CD4-positive, alpha-beta T cell (primary cell): ENCODE results near the gene UBB. TPM values are rescaled to one million over a fixed set of nuclear protein-coding genes. Genes with fewer than 3 reads are reported as not detected.

Experiments used
- ATAC-seq: fragments of 200-7000 bp; cut with Tn5 transposase; one replicate; pipeline ENCODE4 v1.10.0; 2022; ENCODE audit warnings: mild to moderate bottlenecking; ENCODE audit not compliant: poor library complexity
- CTCF ChIA-PET: fragments of 350-600 bp; sonication (Branson Sonifier 250); formaldehyde crosslinking; loops from one replicate; lab custom pipeline; 2021; ENCODE audit warnings: antibody characterized with exemption, inconsistent platforms; lab: Charles Lee
- POLR2A ChIA-PET: fragments of 350-600 bp; sonication (Branson Sonifier 250); formaldehyde crosslinking; loops from one replicate; lab custom pipeline; 2021; ENCODE audit warnings: antibody characterized with exemption, inconsistent platforms; lab: Charles Lee
- DNase-seq, 14 experiments: peaks; one replicate each; pipeline ENCODE4 v3.0.0-alpha.2; 2013 to 2020; ENCODE audit warnings: mixed read lengths in 2 of 14
- H3K27ac ChIP-seq, 2 donors: one replicate each; pipeline versions ENCODE4 v1.5.1 to v1.7.0; 2013; ENCODE audit warnings: low read length in 2 of 2, low read depth in 1 of 2, mild to moderate bottlenecking in 1 of 2
- H3K27me3 ChIP-seq, 2 experiments: 1 replicate in 1 of 2; 2 replicates in 1 of 2; pipeline versions ENCODE4 v1.6.1 to v1.7.0; 2013; ENCODE audit warnings: low read length in 2 of 2, control low read depth in 1 of 2, mild to moderate bottlenecking in 1 of 2, moderate library complexity in 1 of 2; ENCODE audit not compliant: insufficient read depth in 2 of 2, control insufficient read depth in 1 of 2
- H3K36me3 ChIP-seq: one replicate; pipeline ENCODE4 v1.6.1; 2013; ENCODE audit warnings: low read length, control low read depth; ENCODE audit not compliant: insufficient read depth
- H3K4me1 ChIP-seq: one replicate; pipeline ENCODE4 v1.6.1; 2013; ENCODE audit warnings: low read length, control low read depth; ENCODE audit not compliant: insufficient read depth
- H3K4me3 ChIP-seq: one replicate; pipeline ENCODE4 v1.5.1; 2013; ENCODE audit warnings: mild to moderate bottlenecking, low read length, moderate library complexity
- H3K9me3 ChIP-seq, 2 experiments: 1 replicate in 1 of 2; 2 replicates in 1 of 2; pipeline versions ENCODE4 v1.6.1 to v1.7.0; 2013; ENCODE audit warnings: low read length in 2 of 2, mild to moderate bottlenecking in 2 of 2, control low read depth in 1 of 2, moderate library complexity in 1 of 2; ENCODE audit not compliant: control insufficient read depth in 1 of 2, insufficient read depth in 1 of 2
- H3K27ac Mint-ChIP-seq: one replicate; pipeline ENCODE4 v1.8.0; 2020; ENCODE audit warnings: mixed read lengths
- H3K27me3 Mint-ChIP-seq: one replicate; pipeline ENCODE4 v1.8.0; 2021; ENCODE audit warnings: mixed read lengths
- H3K36me3 Mint-ChIP-seq: one replicate; pipeline ENCODE4 v1.8.0; 2021; ENCODE audit warnings: low read depth, mixed read lengths
- H3K4me1 Mint-ChIP-seq: one replicate; pipeline ENCODE4 v1.8.0; 2021; ENCODE audit warnings: low read depth, mixed read lengths
- H3K4me3 Mint-ChIP-seq: one replicate; pipeline ENCODE4 v1.8.0; 2020; ENCODE audit warnings: mild to moderate bottlenecking, mixed read lengths
- H3K9me3 Mint-ChIP-seq: one replicate; pipeline ENCODE4 v1.8.0; 2020; ENCODE audit warnings: mixed read lengths
- intact Hi-C, 2 experiments: fragments of 100-400 bp; cut with DNase I in 1 of 2; cut with micrococcal nuclease in 1 of 2; formaldehyde crosslinking; loops; one replicate each; pipeline versions ENCODE4 v1.15.1 to v1.9.0; 2023 to 2025; cut with DNase I, micrococcal nuclease
- total RNA-seq, 174 experiments: library from RNA in 2 of 174; stranded (reverse) in 2 of 174; gene quantifications; one replicate each; pipeline ENCODE4 v1.2.3 and lab custom pipeline; 2021 to 2026
- TF ChIP-seq, protein P1 (sequence below): fragments of 200-600 bp; IDR thresholded peaks from one replicate; pipeline ENCODE4 v1.8.0; 2022; ENCODE audit warnings: antibody characterized with exemption, mild to moderate bottlenecking

The UBB gene
- total RNA-seq, 2 experiments from 2014 or later, result 646 to 647 TPM

DNA sequence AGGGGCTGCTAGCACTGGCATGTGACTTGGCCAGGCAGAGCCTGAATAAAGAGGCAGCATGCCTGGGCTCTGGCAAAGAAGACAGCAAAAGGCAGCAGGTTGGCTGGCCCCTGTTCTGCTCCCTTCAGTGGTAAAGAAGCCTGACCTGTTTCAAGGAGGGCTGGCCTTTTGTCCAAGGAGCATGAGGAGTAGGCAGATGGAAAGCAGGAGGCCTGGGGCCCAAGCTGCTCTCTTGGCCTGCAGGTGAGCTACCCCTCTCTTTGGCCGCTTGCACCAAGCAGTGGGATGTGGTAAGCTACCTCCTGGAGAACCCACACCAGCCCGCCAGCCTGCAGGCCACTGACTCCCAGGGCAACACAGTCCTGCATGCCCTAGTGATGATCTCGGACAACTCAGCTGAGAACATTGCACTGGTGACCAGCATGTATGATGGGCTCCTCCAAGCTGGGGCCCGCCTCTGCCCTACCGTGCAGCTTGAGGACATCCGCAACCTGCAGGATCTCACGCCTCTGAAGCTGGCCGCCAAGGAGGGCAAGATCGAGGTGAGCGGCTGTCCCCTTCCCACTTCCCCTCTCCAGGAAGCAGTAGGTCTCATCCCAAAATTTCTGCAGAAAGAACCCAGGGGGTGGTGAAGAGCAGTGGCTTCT is 42.5 kb downstream of the UBB start:
- no peaks in the 10 kb centered on the region for H3K9me3 ChIP-seq

DNA sequence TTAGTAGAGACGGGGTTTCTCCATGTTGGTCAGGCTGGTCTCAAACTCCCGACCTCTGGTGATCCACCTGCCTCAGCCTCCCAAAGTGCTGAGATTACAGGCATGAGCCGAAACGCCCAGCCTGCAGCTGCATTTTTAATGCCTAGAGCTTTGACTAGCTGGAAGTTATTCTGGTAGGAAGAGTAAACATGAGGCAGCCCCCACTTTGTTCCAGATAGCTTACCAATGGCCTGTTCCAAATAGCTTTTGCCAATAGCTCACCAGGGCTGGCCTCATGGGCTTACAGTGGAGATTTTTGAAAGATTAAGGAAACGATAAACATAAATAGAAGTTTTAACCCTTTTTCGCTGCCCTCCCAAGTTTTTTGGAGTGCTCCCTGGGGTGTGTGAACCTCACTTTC is 44.3 kb downstream of the UBB start:
- Histone ChIP-seq H3K36me3 (peaks cover 80% of the 10 kb centered on the region), H3K27me3 (no peaks in the 10 kb centered on the region), H3K4me1 (peaks cover 13% of the 10 kb centered on the region), H3K4me3 (no peak overlapping the region), H3K27ac (no peak overlapping the region), H3K9me3 (no peaks in the 10 kb centered on the region)
- TF ChIP-seq, protein P1, sequence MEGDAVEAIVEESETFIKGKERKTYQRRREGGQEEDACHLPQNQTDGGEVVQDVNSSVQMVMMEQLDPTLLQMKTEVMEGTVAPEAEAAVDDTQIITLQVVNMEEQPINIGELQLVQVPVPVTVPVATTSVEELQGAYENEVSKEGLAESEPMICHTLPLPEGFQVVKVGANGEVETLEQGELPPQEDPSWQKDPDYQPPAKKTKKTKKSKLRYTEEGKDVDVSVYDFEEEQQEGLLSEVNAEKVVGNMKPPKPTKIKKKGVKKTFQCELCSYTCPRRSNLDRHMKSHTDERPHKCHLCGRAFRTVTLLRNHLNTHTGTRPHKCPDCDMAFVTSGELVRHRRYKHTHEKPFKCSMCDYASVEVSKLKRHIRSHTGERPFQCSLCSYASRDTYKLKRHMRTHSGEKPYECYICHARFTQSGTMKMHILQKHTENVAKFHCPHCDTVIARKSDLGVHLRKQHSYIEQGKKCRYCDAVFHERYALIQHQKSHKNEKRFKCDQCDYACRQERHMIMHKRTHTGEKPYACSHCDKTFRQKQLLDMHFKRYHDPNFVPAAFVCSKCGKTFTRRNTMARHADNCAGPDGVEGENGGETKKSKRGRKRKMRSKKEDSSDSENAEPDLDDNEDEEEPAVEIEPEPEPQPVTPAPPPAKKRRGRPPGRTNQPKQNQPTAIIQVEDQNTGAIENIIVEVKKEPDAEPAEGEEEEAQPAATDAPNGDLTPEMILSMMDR, result no peak
- peaks cover 81% of the 10 kb centered on the region for H3K36me3 Mint-ChIP-seq
- ATAC-seq (no peak), DNase-seq (no peak)
- CTCF ChIA-PET, result no interaction called here
- no peaks in the 10 kb centered on the region for H3K27me3 Mint-ChIP-seq
- no peaks in the 10 kb centered on the region for H3K9me3 Mint-ChIP-seq
- intact Hi-C loops, result no loop called here
- POLR2A ChIA-PET, result interaction anchor here (1.2 to 3.7 kb wide), 2 partner anchors 10 to 14 kb away, joined by 6 to 17 read pairs; partner anchors contain the start of gene TRPV2
- peaks cover 9% of the 10 kb centered on the region for H3K4me1 Mint-ChIP-seq
- H3K4me3 Mint-ChIP-seq, result no peak overlapping the region
- H3K27ac Mint-ChIP-seq, result no peak overlapping the region

More for the DNA sequence above, 42.5 kb downstream of the UBB start:
- TF ChIP-seq, protein P1, result no peak
- peaks cover 31% of the 10 kb centered on the region for H3K4me1 ChIP-seq
- no peaks in the 10 kb centered on the region for H3K9me3 Mint-ChIP-seq
- H3K36me3 Mint-ChIP-seq, result peaks cover 80% of the 10 kb centered on the region
- H3K27me3 ChIP-seq, result no peaks in the 10 kb centered on the region
- ATAC-seq, result no peak
- no peak overlapping the region for H3K27ac ChIP-seq
- POLR2A ChIA-PET, result interaction anchor here (1.3 kb wide), 1 partner anchor 42 kb away, joined by 5 read pairs; the partner anchor contains the start of gene UBB
- no peak overlapping the region for H3K4me3 Mint-ChIP-seq
- intact Hi-C loops, result no loop called here
- H3K27ac Mint-ChIP-seq, result no peak overlapping the region
- DNase-seq, result no peak
- peaks cover 86% of the 10 kb centered on the region for H3K36me3 ChIP-seq
- no peaks in the 10 kb centered on the region for H3K27me3 Mint-ChIP-seq
- CTCF ChIA-PET, result interaction anchor here (1.4 kb wide), 1 partner anchor 60 kb away, joined by 3 read pairs; no protein-coding TSS in a partner anchor
- no peak overlapping the region for H3K4me3 ChIP-seq
- peaks cover 23% of the 10 kb centered on the region for H3K4me1 Mint-ChIP-seq

DNA sequence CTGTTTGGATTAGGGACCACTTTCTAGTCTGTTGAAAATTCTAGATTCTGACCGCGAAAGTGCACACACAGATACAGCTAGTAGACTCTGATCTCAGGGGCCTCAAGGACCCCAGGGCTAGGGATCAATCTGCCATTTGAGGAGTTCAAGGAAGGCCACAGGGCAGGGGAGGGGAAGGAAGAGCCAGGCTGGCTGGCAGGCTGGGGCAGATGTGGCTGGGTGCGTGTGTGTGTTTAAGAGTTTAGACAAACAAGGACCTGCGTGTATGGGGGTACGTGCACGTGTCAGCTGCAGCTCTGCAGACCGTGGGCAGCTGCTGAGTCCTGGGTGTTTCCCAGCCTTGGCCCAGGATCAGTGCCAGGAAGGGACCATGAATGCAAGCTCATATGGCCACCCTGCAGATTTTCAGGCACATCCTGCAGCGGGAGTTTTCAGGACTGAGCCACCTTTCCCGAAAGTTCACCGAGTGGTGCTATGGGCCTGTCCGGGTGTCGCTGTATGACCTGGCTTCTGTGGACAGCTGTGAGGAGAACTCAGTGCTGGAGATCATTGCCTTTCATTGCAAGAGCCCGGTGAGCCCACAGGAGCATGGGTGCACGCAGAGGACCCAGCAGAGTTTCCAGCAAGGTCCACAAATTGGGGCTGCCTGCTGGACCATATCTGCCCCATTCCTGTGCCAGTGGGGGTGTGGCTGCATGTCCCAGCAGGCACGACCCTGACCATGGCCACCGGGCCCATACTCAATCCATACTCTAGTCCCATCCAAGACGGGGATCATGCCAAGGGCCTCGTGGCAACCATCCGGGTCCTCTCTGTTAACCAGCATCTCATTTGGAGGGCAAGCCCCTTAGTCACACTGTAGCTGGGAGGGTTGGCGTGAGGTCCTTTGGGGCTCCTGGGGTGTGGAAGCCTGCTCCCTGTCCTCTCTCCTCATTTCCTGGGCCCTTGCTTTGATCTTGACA is 45.1 kb downstream of the UBB start:
- no peak for DNase-seq
- no peaks in the 10 kb centered on the region for H3K27me3 ChIP-seq
- Mint-ChIP-seq H3K27me3 (no peaks in the 10 kb centered on the region), H3K36me3 (peaks cover 81% of the 10 kb centered on the region), H3K9me3 (no peaks in the 10 kb centered on the region), H3K27ac (no peak overlapping the region), H3K4me3 (no peak overlapping the region), H3K4me1 (peaks cover under 1% of the 10 kb centered on the region)
- TF ChIP-seq, protein P1, result no peak
- CTCF ChIA-PET, result no interaction called here
- H3K27ac ChIP-seq, result no peak overlapping the region
- no peaks in the 10 kb centered on the region for H3K9me3 ChIP-seq
- intact Hi-C loops, result no loop called here
- no peak for ATAC-seq
- POLR2A ChIA-PET, result interaction anchor here (1.2 to 3.7 kb wide), 2 partner anchors 10 to 13 kb away, joined by 6 to 17 read pairs; partner anchors contain the start of gene TRPV2
- H3K4me3 ChIP-seq, result no peak overlapping the region
- peaks cover 72% of the 10 kb centered on the region for H3K36me3 ChIP-seq
- H3K4me1 ChIP-seq, result peaks cover 11% of the 10 kb centered on the region
